M059J (cell line): ENCODE results near the gene PLAU. TPM values are rescaled to one million over a fixed set of nuclear protein-coding genes. Genes with fewer than 3 reads are reported as not detected.
"Not testable (repeated sequence)": the region's sequence is repeated elsewhere in the genome, so short reads cannot be mapped to it uniquely, and the experiment has no call there.

ENCODE experiments used
- DNase-seq: peaks from one replicate; pipeline ENCODE4 v3.0.0-alpha.2; 2012; ENCODE audit warnings: low read depth
- total RNA-seq: library from RNA; depleted of rRNA; stranded (reverse); fragments of >200 nt; shearing (Covaris generic); gene quantifications from 2 replicates; pipeline ENCODE4 v1.2.3, GENCODE V29; 2014

PLAU gene
- total RNA-seq, 1 experiment from 2014 or later, result 272 TPM

GRCh38 chr10:73898730-73899410 lies 12.1 kb upstream of the PLAU start:
- DNase-seq, result peak; percentile 74

- DNase-seq, result peak; percentile 97
These were observed 11.5 kb upstream of the PLAU start for GRCh38 chr10:73899423-73899822.

- no peak for DNase-seq
These were observed 10.9 kb upstream of the PLAU start for GRCh38 chr10:73900064-73900463.

- DNase-seq, result no peak
These were observed 9.7 kb upstream of the PLAU start for GRCh38 chr10:73901261-73901660.

- DNase-seq, result no peak
These were observed 8.6 kb upstream of the PLAU start for GRCh38 chr10:73902351-73902750.

- DNase-seq, result peak; percentile 12
These were observed 5.5 kb upstream of the PLAU start for GRCh38 chr10:73905256-73906020.

GRCh38 chr10:73906524-73907447 lies 4.1 kb upstream of the PLAU start:
- peak; percentile 99 for DNase-seq

- peak; percentile 91 for DNase-seq
These were observed 3.0 kb upstream of the PLAU start for GRCh38 chr10:73907841-73908517.

GRCh38 chr10:73908853-73909539 lies 1.9 kb upstream of the PLAU start:
- peak; percentile 100 for DNase-seq

GRCh38 chr10:73909540-73910115 lies 1.3 kb upstream of the PLAU start:
- DNase-seq, result no peak

GRCh38 chr10:73910401-73910763 lies 550 bp upstream of the PLAU start:
- DNase-seq, result peak; percentile 26

GRCh38 chr10:73911553-73912004 lies 647 bp downstream of the PLAU start:
- DNase-seq, result peak; percentile 50

- DNase-seq, result no peak
These were observed 3.1 kb downstream of the PLAU start for GRCh38 chr10:73914036-73914435.

- peak; percentile 31 for DNase-seq
These were observed 4.4 kb downstream of the PLAU start for GRCh38 chr10:73915206-73915851.

GRCh38 chr10:73916761-73917470 lies 6.0 kb downstream of the PLAU start:
- DNase-seq, result peak; percentile 38

GRCh38 chr10:73917566-73918305 lies 6.8 kb downstream of the PLAU start:
- peak; percentile 48 for DNase-seq

GRCh38 chr10:73919481-73919880 lies 8.5 kb downstream of the PLAU start:
- not testable (repeated sequence) for DNase-seq

- DNase-seq, result peak; percentile 23
These were observed 9.2 kb downstream of the PLAU start for GRCh38 chr10:73920089-73920488.
